AG04449 (cell line): ENCODE results near the gene NAGS.
"Not testable (repeated sequence)": the region's sequence is repeated elsewhere in the genome, so short reads cannot be mapped to it uniquely, and the experiment has no call there.

ENCODE experiments used
- CTCF ChIA-PET: fragments of 350-600 bp; formaldehyde crosslinking; extraction: SDS; loops from one replicate; lab custom pipeline; 2021; ENCODE audit warnings: antibody characterized with exemption; lab: Yijun Ruan, JAX
- POLR2A ChIA-PET: fragments of 400-600, 350-600 bp; formaldehyde crosslinking; extraction: SDS; loops from one replicate; lab custom pipeline; 2020; ENCODE audit warnings: antibody characterized with exemption, inconsistent platforms; lab: Yijun Ruan, JAX
- DNase-seq: peaks from one replicate; pipeline ENCODE4 v3.0.0-alpha.2; 2010; ENCODE audit warnings: low read depth, low spot score
- H3K4me3 ChIP-seq: 2 replicates; pipeline ENCODE4 v1.5.1; 2011; ENCODE audit warnings: low read depth, mild to moderate bottlenecking, control low read depth, low read length
- TF ChIP-seq, protein P1 (sequence below): IDR thresholded peaks from one replicate; pipeline ENCODE4 v1.5.1; 2011; ENCODE audit warnings: mild to moderate bottlenecking, moderate library complexity, low read length, control low read depth, inconsistent platforms; ENCODE audit not compliant: insufficient read depth; ENCODE audit errors: missing control alignments

The NAGS gene

DNA sequence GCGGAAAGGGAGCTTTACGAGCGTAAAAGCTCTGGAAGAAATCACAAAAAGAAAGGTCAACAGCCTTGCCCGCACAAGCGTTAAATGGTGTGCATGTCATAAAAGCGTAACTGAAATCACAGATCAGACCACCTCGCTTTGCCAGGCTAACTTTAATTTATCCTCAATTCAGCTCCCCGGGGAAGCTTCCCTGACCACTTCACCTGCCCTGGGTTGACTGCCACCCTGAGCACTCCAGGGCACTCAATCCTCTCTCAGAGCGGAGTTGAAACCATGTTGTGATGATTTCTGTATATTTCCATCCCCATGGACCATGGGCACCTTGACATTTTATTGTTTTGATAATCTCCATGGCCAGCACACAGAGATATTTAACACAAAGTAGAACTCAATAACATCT is 16.1 kb upstream of the NAGS start:
- no peak for DNase-seq
- no peak overlapping the region for H3K4me3 ChIP-seq
- CTCF ChIA-PET: interaction anchor here (1.0 to 7.6 kb wide), 4 partner anchors 8 to 110 kb away, joined by 3 to 69 read pairs (median 14); partner anchors contain the start of gene PPY
- POLR2A ChIA-PET: no interaction called here
- TF ChIP-seq, protein P1, sequence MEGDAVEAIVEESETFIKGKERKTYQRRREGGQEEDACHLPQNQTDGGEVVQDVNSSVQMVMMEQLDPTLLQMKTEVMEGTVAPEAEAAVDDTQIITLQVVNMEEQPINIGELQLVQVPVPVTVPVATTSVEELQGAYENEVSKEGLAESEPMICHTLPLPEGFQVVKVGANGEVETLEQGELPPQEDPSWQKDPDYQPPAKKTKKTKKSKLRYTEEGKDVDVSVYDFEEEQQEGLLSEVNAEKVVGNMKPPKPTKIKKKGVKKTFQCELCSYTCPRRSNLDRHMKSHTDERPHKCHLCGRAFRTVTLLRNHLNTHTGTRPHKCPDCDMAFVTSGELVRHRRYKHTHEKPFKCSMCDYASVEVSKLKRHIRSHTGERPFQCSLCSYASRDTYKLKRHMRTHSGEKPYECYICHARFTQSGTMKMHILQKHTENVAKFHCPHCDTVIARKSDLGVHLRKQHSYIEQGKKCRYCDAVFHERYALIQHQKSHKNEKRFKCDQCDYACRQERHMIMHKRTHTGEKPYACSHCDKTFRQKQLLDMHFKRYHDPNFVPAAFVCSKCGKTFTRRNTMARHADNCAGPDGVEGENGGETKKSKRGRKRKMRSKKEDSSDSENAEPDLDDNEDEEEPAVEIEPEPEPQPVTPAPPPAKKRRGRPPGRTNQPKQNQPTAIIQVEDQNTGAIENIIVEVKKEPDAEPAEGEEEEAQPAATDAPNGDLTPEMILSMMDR: no peak

DNA sequence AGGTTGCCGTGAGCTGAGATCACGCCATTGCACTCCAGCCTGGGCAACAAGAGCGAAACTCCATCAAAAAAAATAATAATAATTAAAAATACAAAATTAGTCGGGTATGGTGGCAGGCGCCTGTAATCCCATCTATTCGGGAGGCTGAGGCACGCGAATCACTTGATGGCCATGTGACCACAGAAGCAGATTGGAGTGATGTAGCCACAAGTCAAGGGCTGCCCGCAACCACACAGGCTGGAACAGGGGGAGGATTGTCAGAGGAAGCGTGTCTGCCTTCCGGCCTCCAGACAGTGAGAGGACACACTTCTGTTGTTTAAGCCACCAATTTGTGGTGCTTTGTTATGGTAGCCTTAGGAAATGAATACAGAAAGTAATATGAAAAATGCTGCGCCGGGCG is 11.8 kb upstream of the NAGS start:
- TF ChIP-seq, protein P1: no peak
- POLR2A ChIA-PET: no interaction called here
- no peak overlapping the region for H3K4me3 ChIP-seq
- no peak for DNase-seq
- CTCF ChIA-PET: interaction anchor here (1.0 to 9.7 kb wide), 4 partner anchors 10 to 83 kb away, joined by 3 to 66 read pairs (median 4); partner anchors contain the start of gene MPP2

DNA sequence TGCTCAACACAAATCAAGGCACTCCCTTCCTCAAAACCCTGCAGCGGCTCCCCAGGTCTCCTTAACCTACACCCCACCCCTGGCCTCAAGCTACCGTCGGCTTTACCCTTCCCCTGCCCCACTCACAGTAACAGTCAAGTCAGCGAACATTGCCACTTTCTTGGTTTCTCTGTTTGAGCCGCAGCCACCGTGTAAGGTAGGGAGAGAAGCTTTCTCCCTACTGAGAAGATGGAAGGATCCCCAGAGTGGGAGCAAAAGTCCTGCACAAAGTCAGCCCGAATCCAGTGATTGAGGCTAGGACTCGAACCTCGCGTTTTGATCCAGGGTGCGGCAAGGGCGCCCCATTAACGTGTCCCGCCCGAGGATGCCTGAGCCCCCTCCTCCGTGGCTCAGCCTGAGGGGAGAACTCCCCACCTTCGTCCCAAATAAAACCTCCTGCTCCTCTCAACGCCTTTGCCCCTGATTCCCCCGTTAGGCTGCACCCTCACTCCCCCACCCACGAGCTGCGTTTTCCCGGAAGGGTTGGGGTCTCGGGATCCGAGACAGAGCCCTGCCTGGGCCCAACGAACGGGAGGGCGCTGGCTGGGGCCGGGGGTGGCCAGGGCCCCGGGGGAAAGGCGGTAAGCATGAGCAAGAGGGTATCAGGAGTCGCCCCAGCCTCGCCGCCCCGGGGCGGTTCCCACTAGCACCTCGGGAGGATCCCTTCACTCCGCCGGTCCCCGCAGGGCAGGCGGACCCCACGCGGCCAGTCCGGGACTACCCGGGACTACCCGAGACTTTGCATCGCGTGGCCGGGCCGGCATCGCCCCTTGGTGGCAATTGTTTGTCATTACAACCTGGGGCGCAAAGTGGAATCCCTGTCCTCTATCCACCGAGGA is 9.9 kb upstream of the NAGS start:
- H3K4me3 ChIP-seq: peak overlapping the region; percentile 50
- TF ChIP-seq, protein P1: peak; percentile 85
- POLR2A ChIA-PET: no interaction called here
- CTCF ChIA-PET: interaction anchor here (0.8 to 12.4 kb wide), 19 partner anchors 8 to 116 kb away, joined by 3 to 320 read pairs (median 5); partner anchors contain the start of genes MPP2, PPY and TMEM101
- DNase-seq: no peak

GRCh38 chr17:43995150-43995471 is 9.3 kb upstream of the NAGS start:
- no peak for DNase-seq
- ChIA-PET CTCF (interaction anchor here (0.6 to 12.4 kb wide), 19 partner anchors 10 to 165 kb away, joined by 3 to 320 read pairs (median 3); partner anchors contain the start of genes MPP2, PPY and TMEM101), POLR2A (no interaction called here)
- H3K4me3 ChIP-seq: no peak overlapping the region
- TF ChIP-seq, protein P1: no peak

DNA sequence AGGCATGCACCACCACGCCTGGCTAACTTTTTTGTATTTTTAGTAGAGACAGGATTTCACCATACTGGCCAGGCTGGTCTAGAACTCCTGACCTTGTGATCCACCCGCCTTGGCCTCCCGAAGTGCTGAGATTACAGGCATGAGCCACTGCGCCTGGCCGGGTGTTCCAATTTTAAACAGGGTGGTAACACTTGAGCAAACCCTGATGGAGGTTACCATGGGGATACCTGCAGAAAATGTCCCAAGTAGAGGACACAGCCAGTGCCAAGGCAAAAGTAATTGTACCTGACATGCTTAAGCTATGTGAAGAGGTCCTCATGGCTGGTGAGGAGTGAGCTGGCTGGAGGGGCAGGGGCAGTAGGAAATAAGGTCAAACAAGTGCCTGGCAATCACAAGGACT is 7.2 kb upstream of the NAGS start:
- POLR2A ChIA-PET, H3K4me3 ChIP-seq, DNase-seq: not testable (repeated sequence)
- CTCF ChIA-PET: interaction anchor here (1.0 to 12.4 kb wide), 9 partner anchors 12 to 151 kb away, joined by 3 to 320 read pairs (median 5); partner anchors contain the start of genes CD300LG, MPP2 and PPY

DNA sequence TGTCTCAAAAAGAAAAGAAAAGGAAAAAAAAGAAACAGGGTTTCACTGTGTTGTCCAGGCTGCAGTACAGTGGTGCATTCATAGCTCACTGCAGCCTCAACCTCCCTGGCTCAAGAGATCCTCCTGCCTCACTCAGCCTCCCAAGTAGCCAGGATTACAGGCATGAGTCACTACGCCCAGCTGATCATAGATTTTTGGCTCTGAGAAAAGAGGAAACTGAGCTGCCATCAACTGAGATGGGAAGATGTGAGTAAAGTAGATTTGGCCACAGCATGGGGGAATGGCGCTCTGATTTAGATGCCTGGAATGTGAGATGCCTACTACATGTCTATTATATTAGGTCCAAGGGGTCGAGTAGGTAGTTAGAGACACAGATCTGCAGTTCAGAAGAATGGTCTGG is 5.9 kb upstream of the NAGS start:
- ChIA-PET POLR2A (interaction anchor here (0.5 to 0.9 kb wide), 3 partner anchors 9 to 200 kb away, joined by 3 read pairs; no protein-coding TSS in a partner anchor), CTCF (interaction anchor here (0.9 to 12.4 kb wide), 7 partner anchors 13 to 170 kb away, joined by 4 to 320 read pairs (median 66); partner anchors contain the start of genes CD300LG, MPP2 and PPY)
- no peak for DNase-seq
- TF ChIP-seq, protein P1: no peak
- no peak overlapping the region for H3K4me3 ChIP-seq
